Measurements from ENCODE around the gene NOA1.

The NOA1 gene

DNA sequence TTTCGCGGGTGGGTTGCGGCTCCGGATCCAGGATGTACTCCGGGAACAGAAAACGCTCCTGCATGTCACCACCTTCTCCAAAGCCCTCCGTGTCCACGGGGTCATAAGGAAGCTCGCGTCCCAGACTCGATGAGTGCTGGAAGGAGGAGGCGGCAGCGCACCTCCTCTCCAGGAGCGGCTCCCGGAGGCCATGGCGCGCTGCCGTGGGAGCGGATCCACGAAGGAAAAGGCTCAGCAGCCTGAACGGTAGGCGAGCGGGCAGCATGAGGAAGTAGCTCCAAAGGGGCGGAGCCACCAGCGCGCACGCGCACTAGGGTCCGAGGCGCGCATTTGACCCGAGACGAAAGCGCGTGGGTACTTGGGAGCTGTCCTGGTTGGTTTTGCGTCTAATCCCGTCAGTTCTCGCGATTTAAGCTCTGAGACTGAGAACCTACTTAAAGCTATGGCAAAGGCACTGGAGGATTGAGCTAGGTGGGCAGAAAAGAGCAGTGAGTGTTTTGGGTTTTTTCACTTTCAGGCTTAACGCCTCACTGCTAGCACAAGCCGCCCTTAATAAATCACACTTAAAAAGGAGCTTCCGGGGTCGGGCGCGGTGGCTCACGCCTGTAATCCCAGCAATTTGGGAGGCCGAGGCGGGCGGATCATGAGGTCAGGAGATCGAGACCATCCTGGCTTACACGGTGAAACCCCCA is at the start of gene NOA1:
NOA1 (minus strand) TSS at position 286 of the 692 bp plus-strand sequence; CDS start at position 265, 21 bp downstream.
- DNase-seq: peak; percentile 95

DNA sequence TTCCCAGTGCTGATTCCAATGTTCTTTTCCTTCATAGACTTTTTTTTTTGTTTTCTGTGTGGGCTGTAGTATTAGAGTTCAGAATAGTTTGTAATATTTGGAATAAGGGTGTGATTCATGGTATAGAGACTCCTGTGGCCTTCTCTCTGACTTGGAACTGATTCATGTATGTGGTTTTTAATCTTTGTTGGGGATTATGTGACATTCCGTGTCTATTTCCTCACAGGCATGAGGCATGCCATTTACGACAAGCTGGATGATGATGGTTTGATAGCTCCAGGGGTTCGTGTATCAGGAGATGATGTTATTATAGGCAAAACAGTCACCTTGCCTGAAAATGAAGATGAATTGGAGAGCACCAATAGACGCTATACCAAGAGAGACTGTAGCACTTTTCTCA is 45.7 kb upstream of the NOA1 start:
- no peak for DNase-seq

DNA sequence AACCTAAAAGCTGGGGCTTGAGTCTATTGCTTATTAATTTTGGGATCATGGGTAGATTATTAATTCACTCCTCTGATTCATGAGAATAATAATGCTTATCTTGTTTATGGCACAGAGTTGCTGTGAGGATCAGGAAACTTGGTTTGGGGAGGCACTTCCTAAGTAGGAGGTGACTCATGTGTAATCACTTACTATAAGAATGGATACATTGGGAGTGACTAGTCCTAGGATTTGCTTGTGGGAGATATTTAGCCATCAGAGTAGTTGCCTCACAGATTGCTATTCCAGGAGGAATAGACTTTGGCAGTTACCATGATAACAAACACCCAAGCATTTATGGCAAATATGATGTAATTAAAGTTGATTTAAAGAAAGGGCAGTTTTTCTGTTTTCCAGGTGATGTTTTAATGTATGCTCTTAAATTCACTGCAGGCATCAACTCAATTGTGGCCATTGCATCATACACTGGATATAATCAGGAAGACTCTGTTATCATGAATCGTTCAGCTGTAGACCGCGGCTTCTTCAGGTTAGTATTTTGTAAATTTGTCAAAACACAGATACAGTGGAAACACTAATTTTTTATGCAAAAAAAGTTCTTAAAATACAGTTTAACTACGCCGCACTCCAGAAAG is 43.2 kb upstream of the NOA1 start:
- no peak for DNase-seq

DNA sequence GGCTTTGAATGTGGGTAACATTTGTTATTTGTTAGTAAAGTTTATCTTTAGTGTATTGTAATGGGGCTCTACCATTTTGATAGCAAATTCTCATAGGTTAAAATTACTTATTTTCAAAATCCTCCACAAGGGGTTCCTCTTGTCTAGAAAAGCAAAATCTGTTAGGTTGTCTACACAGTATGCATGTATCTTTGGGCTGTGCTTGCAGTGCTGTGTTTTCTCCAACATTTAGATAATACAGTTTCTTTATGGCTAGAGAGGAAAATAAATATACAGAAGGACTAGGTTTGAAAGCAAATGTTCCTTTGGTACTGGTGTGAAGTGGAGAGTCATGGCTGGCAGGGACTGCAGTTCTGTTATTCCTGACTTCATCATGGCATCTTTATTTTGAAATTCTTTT is 41.6 kb upstream of the NOA1 start:
- DNase-seq: no peak

DNA sequence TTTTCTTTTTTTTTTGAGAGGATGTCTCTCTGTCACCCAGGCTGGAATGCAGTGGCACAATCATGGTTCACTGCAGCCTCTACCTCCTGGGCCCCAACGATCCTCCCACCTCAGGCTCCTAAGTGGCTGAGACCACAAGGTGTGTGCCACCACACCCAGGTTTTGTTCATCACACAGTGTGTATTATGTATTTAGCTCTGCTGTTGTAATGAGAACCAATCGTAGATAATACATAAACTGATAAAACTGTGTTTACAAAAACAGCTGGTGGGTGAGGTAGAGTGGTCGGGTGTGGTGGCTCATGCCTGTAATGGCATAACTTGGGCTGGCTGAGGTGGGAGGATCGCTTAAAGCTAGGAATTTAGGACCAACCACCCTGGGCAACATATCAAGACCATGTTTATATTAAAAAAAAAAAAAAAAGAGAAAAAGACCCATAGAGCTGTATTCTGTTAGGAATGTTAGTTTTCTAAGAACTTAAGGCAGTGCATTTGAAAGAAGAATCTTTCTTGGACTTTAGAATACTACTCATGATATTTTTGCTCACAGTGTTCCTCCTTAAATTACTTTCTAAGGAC is 36.2 kb upstream of the NOA1 start:
- DNase-seq: no peak

GRCh38 chr4:56999751-57000150 is 22.3 kb upstream of the NOA1 start:
- no peak for DNase-seq

DNA sequence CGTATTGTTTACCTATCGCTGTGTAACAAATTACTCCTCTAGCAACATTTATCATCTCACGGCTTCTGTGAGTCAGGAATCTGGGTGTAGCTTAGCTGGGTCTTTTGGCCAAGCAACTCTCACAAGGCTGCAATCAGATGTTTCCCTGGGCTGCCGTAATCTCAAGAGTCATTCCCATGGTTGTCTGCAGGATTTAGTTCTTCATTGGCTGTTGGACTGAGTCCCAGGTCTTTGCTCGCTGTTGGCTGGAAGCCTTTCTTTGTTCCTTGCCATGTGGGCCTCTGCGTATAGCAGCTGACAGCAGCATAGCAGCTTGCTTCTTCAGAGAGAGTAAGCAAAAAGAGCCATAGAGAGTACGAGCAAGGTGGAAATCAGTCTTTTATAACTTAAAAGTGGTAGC is 18.1 kb upstream of the NOA1 start:
- DNase-seq: no peak

DNA sequence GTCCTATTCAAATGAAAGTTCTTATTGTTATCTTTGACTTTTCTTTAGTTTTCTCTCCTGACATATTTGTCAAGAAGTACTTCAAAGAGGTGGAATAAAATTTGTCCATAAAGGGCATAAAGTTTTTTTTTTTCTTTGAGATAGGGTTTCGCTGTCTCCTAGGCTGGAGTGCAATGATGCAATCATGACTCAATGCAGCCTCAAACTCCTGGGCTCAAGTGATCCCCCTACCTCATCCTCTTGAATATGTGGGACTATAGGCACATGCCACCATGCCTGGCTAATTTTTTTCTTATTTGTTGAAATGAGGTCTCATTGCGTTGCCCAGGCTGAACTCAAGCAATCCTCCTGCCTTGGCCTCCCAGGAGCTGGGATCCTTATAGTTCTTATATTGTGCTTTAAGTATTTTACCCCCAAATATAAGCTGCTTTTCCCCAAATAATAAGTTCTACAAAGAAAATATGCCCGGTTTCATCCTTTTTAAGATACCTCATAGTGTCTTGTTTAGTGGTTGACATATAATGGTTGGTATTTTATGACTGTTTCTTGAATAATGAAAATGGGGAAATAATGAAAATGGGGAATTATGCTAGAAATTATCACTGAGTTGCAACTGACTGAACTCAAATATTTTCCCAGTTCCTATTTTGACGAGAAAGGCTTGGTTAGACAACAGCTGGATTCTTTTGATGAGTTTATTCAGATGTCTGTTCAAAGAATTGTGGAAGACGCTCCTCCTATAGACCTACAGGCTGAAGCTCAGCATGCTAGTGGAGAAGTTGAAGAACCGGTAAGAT is 12.9 kb upstream of the NOA1 start:
- DNase-seq: no peak

DNA sequence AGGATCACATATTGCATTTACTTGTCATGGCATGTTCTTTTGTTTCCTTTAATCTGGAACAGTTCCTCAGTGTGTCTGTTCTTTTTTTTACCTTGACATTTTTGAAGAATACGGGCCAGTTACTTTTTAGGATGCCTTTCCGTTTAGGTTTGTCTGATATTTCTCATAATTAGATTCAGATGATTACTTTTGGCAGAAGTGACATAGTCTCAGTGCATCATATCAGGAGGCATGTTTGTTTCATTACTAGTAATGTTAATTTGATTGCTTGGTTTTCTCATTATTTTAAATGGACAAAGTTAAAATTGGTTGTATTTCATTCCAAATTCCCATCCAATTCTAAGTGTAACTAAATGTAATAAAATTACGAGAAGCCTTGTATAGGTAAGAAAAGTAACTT is 9.5 kb upstream of the NOA1 start:
- no peak for DNase-seq

DNA sequence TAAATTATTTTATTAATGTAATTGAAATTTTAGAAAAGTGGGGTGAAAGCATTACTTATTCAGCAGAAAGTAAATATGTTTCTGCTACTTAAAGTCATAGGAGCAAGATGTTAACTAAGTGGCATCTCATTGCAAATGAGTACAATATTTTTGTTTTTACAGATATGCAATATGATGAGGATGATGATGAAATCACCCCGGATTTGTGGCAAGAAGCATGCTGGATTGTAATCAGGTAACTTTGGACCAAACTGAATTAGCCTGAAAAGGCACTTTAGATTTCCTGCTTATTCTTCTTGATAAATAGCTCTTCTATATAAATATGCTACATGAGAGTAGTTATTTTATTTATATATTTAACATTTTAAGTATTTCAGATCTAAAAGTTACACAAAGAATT is 8.8 kb upstream of the NOA1 start:
- DNase-seq: no peak

- no peak for DNase-seq
Measured at GRCh38 chr4:56981795-56982201, 4.4 kb upstream of the NOA1 start.

DNA sequence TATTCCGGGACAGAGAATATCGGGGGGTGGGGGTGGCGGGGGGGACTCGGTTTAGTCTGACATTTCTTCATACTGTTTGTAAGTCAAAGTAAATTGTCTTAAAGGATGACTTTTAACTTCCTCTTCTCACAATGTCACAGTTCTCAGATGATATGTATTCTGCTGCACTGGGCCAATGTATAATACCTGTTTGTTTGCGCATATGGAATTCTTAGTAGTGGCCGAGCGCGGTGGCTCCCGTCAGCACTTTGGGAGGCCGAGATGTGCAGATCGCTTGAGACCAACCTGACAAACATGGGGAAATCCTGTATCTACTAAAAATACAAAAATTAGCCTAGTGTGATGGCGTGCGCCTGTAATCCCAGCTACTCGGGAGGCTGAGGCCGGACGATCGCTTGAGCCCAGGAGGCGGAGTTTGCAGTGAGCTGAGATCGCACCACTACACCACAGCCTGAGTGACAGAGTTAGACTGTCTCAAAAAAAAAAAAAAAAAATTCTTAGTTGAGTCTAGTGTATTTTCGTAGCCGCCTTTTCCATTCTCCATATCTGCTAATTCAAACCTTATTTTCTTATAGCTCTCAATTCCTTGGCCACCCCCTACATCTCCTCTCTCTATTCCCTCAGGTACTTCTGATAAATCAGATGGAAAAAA is 2.1 kb upstream of the NOA1 start:
- DNase-seq: peak; percentile 34

DNA sequence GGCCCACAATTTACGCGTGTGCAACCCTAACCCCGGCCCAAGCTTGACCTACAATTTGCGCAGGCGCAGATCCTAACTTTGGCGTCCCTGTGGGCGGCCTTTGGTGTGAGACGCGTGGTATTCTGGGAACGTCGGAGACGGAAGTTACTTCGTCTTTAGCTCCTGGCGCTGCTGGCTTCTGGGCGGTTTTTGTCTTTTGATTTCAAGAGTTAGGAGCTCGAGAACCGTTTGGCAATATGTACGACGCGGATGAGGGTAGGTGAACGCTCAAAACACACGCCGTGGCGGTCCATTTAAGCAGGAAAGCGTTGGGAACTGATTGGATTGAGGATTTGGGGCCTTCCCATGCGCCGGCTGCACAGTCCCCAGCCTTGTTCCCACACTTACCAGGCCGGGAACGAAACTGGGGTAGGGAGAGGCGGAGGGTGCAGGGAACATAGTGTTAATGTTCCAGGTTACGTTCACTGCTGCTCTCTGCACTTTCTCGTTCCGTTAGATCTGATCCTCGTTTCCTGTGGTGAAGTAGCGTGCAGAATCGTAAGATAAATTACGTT is 1.4 kb upstream of the NOA1 start, which contains the start of gene POLR2B:
POLR2B (plus strand) TSS at position 147 of the 554 bp plus-strand sequence; CDS start at position 237, 90 bp downstream.
- DNase-seq: peak; percentile 71

DNA sequence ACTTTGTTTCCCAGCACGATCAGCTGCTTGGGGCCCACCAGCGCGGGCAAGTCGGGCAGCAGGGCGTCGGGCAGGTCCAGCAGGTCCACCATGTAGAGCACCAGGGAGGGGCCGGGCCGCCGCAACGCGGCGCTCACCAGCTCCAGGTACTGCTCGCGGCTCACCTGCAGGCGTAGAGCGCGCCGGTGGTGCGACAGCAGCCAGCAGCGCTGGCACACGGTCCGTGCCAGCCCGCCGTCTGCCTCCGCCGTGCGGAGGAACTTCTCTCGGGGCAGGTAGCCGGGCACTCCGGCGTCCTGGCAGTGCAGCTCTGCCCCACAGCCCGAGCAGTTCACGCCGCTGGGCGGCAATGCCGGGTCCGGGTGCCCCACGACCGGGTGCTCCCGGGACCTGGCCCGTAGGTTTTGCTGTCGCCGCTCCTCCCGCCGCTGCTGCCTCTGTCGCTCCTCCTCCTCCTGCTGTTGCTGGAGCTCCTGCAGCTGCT is 527 bp downstream of the NOA1 start:
- peak; percentile 59 for DNase-seq

GRCh38 chr4:56976283-56976836 is 1.0 kb downstream of the NOA1 start:
- peak; percentile 4 for DNase-seq

- no peak for DNase-seq
Measured at GRCh38 chr4:56973336-56973735, 4.1 kb downstream of the NOA1 start.

- no peak for DNase-seq
Measured at GRCh38 chr4:56972809-56973208, 4.6 kb downstream of the NOA1 start.

DNA sequence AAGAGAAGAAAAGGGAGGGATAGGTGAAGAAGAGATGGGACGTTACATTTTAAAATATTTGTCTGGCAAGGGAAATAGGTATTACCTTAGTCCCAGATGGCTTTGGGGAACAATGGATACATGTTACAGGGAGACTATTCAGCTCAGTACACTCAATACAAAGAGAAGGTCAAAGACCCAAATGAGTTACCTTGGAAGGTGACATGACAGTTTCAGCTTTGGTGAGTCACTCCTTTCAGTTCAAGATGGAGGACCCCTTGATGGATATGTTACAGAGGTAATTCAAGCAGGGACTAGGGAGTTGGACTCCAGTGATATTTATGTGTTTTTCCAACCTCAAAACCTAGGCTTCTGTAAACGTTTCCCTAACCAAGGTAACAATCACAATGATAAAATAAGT is 5.0 kb downstream of the NOA1 start:
- no peak for DNase-seq

GRCh38 chr4:56971383-56971782 is 6.0 kb downstream of the NOA1 start:
- no peak for DNase-seq

GRCh38 chr4:56961107-56961500 is 16.3 kb downstream of the NOA1 start:
- DNase-seq: no peak

GRCh38 chr4:56959100-56959499 is 18.3 kb downstream of the NOA1 start:
- no peak for DNase-seq

- no peak for DNase-seq
Measured at GRCh38 chr4:56958111-56958517, 19.3 kb downstream of the NOA1 start.

Data from activated CD4-positive, alpha-beta T cell treated with anti-CD3 and anti-CD28 coated beads, Interleukin-2, amount 50 U/mL, for 1 hour (primary cell).